GM23338 (cell line): Measurements from ENCODE around the gene HAPLN3. TPM values are rescaled to one million over a fixed set of nuclear protein-coding genes. Genes with fewer than 3 reads are reported as not detected.
"Not testable (repeated sequence)": the region's sequence is repeated elsewhere in the genome, so short reads cannot be mapped to it uniquely, and the experiment has no call there.

Source experiments
- ATAC-seq: fragments of 200-7000 bp; cut with Tn5 transposase; 3 replicates; pipeline ENCODE4 v1.9.1; 2020
- DNase-seq: peaks from one replicate; pipeline ENCODE4 v3.0.0-alpha.2; 2015; ENCODE audit warnings: low spot score
- H2AFZ ChIP-seq: fragments of 200-600 bp; sonication (generic); 2 replicates; pipeline ENCODE4 v1.8.0; 2016; ENCODE audit warnings: antibody characterized with exemption, mild to moderate bottlenecking, moderate library complexity
- H3F3A ChIP-seq: fragments of 200-600 bp; sonication (generic); replicated peaks from 2 replicates; pipeline ENCODE4 v1.8.0; 2017; ENCODE audit warnings: antibody characterized with exemption, mixed run types, low read depth
- H3K27ac ChIP-seq: fragments of 200-600 bp; sonication (generic); 2 replicates; pipeline ENCODE4 v1.6.1; 2016; ENCODE audit warnings: low read depth
- H3K27me3 ChIP-seq: fragments of 200-600 bp; sonication (generic); 2 replicates; pipeline ENCODE4 v1.8.0; 2016; ENCODE audit warnings: mild to moderate bottlenecking, mixed run types, moderate library complexity; ENCODE audit not compliant: insufficient read depth
- H3K36me3 ChIP-seq: fragments of 200-600 bp; sonication (generic); 2 replicates; pipeline ENCODE4 v1.8.0; 2016; ENCODE audit warnings: mild to moderate bottlenecking; ENCODE audit not compliant: insufficient read depth
- H3K4me1 ChIP-seq: fragments of 200-600 bp; sonication (generic); 2 replicates; pipeline ENCODE4 v1.8.0; 2016; ENCODE audit warnings: mild to moderate bottlenecking, moderate library complexity; ENCODE audit not compliant: insufficient read depth
- H3K4me2 ChIP-seq: fragments of 200-600 bp; sonication (generic); 2 replicates; pipeline ENCODE4 v1.7.1; 2017; ENCODE audit warnings: mixed run types
- H3K4me3 ChIP-seq: fragments of 200-600 bp; sonication (generic); 2 replicates; pipeline ENCODE4 v1.6.1; 2016; ENCODE audit warnings: mixed run types
- H3K79me2 ChIP-seq: fragments of 200-600 bp; sonication (generic); replicated peaks from 2 replicates; pipeline ENCODE4 v1.8.0; 2017; ENCODE audit warnings: mild to moderate bottlenecking; ENCODE audit not compliant: insufficient read depth
- H3K9me2 ChIP-seq: fragments of 200-600 bp; sonication (generic); 2 replicates; pipeline ENCODE4 v1.8.0; 2017; ENCODE audit not compliant: insufficient read depth
- H4K20me1 ChIP-seq: fragments of 200-600 bp; sonication (generic); replicated peaks from 2 replicates; pipeline ENCODE4 v1.8.0; 2017; ENCODE audit warnings: mild to moderate bottlenecking; ENCODE audit not compliant: insufficient read depth
- H3K27ac Mint-ChIP-seq: 2 replicates; pipeline ENCODE4 v1.8.0; 2020; ENCODE audit warnings: inconsistent platforms, mild to moderate bottlenecking, moderate library complexity, mixed read lengths
- H3K27me3 Mint-ChIP-seq: 3 replicates; pipeline ENCODE4 v1.8.0; 2022; ENCODE audit warnings: low read depth, mild to moderate bottlenecking, moderate library complexity, mixed read lengths, inconsistent platforms; ENCODE audit not compliant: insufficient read depth, poor library complexity
- H3K36me3 Mint-ChIP-seq: 3 replicates; pipeline ENCODE4 v1.8.0; 2021; ENCODE audit warnings: low read depth, mild to moderate bottlenecking, inconsistent platforms, moderate library complexity, mixed read lengths
- H3K4me1 Mint-ChIP-seq: 3 replicates; pipeline ENCODE4 v1.8.0; 2020; ENCODE audit warnings: mild to moderate bottlenecking, inconsistent platforms, mixed read lengths
- H3K4me3 Mint-ChIP-seq: 3 replicates; pipeline ENCODE4 v1.8.0; 2021; ENCODE audit warnings: moderate library complexity, mild to moderate bottlenecking, inconsistent platforms, mixed read lengths
- H3K9me3 Mint-ChIP-seq: 3 replicates; pipeline ENCODE4 v1.8.0; 2020; ENCODE audit warnings: moderate library complexity, mild to moderate bottlenecking, inconsistent platforms, mixed read lengths
- CTCF ChIP-seq, 2 experiments: fragments of 200-600 bp in 1 of 2; sonication (generic) in 1 of 2; conservative IDR thresholded peaks; 2 replicates each; pipeline versions ENCODE4 v1.5.1 to v1.6.1; 2016 to 2017; ENCODE audit warnings: antibody characterized with exemption in 2 of 2, low read depth in 2 of 2, mild to moderate bottlenecking in 2 of 2, moderate library complexity in 1 of 2
- JUNB ChIP-seq: IDR thresholded peaks from one replicate; pipeline ENCODE4 v1.6.1; 2016; ENCODE audit warnings: antibody characterized with exemption; ENCODE audit not compliant: unreplicated experiment
- STAT1 ChIP-seq: IDR thresholded peaks from one replicate; pipeline ENCODE4 v1.6.1; 2016; ENCODE audit warnings: antibody characterized with exemption; ENCODE audit not compliant: unreplicated experiment
- ZNF331 ChIP-seq: fragments of 250-450 bp; sonication (Bioruptor Pico); IDR thresholded peaks from 2 replicates; pipeline ENCODE4 v1.5.0; 2020; ENCODE audit warnings: low read depth, mild to moderate bottlenecking, moderate library complexity
- ZNF462 ChIP-seq: fragments of 250-450 bp; sonication (Bioruptor Pico); IDR thresholded peaks from 2 replicates; pipeline ENCODE4 v1.5.0; 2020; ENCODE audit warnings: mild to moderate bottlenecking, moderate library complexity
- polyA plus RNA-seq: library from polyadenylated mRNA; unstranded; fragments of >200 nt; fragmentation: Nextera tagmentation; extraction: Ambion mirVana; gene quantifications from 2 replicates; pipeline ENCODE4 v1.2.1, GENCODE V29; 2016
- total RNA-seq: library from RNA; depleted of rRNA; stranded (reverse); fragments of >200 nt; shearing (Covaris generic); gene quantifications from 2 replicates; pipeline ENCODE4 v1.2.3, GENCODE V29; 2014
- TF ChIP-seq, protein P1 (sequence below): IDR thresholded peaks from 2 replicates; pipeline ENCODE4 v1.6.1; 2016; ENCODE audit warnings: antibody characterized with exemption

Gene HAPLN3
- total and polyA plus RNA-seq, 2 experiments from 2014 or later = 22.7 to 62.6 TPM

DNA sequence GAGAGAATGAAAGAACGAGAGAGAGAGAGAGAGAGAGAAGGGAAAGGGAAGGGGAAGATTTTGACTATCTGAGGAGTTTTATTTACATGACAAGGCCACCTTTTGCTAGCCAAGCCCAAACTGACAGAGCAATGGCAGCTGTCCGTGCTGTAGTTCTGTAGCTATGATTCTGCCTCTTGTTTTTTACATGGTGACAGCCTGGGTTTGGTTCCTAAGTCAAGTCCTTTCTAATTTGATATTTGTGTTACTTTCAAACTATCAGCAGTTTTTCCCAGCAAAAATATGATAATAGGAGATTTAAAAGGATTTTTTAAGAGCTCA lies 44.1 kb upstream of the HAPLN3 start (continued):
- TF ChIP-seq ZNF462 (CRISPR knock-in tag) = no peak
- no peak for TF ChIP-seq STAT1
- no peak for TF ChIP-seq ZNF331 (CRISPR knock-in tag)
- TF ChIP-seq, protein P1, sequence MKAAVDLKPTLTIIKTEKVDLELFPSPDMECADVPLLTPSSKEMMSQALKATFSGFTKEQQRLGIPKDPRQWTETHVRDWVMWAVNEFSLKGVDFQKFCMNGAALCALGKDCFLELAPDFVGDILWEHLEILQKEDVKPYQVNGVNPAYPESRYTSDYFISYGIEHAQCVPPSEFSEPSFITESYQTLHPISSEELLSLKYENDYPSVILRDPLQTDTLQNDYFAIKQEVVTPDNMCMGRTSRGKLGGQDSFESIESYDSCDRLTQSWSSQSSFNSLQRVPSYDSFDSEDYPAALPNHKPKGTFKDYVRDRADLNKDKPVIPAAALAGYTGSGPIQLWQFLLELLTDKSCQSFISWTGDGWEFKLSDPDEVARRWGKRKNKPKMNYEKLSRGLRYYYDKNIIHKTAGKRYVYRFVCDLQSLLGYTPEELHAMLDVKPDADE = no peak
- TF ChIP-seq JUNB = no peak

DNA sequence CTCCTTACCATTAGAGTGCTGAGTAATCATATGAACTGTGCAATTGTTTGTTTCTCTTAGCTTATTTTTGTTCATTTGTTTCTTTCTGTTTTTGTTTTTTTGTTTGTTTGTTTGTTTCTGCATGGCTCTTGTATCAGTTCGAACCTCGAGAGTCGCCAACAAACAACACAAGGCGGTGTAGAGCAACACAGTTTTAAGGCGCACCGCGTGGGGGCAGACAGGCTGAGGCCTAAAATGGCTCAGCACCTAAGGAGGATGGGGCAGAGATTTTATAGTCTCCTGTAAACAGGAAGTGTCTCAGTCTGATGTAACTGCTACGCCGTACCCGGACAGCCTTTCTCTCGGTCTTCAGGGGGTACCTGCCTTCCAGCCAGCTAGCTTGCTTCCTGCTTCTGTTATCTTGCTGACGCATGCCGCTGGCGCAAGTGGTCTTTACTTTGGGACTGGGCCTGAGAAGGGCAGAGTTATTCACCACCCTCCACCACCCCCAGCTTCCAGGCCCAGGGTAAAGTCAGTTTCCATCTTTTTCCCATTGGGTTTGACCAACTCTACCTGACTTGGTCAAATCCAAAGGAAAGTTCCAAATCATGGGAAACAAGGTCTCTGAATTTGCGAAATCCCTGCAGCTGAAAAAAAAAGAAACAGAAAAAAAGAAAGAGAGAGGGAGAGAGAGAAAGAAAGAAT lies 43.6 kb upstream of the HAPLN3 start:
- H3K4me3 Mint-ChIP-seq = no peak overlapping the region; the same call in 2 of the 3 replicates
- H3K27ac Mint-ChIP-seq = peak overlapping the region; percentile 72
- TF ChIP-seq ZNF331 (CRISPR knock-in tag) = no peak
- TF ChIP-seq CTCF (conservative IDR thresholded peaks at IDR 0.05; ENCODE audit: low read depth in 2 of 2) = peak; percentile 29 to 62; a peak in 3 of 4 replicates

GRCh38 chr15:88934449-88934848 lies 39.1 kb upstream of the HAPLN3 start:
- not testable (repeated sequence) for H4K20me1 ChIP-seq, H3K4me3 ChIP-seq, H3K4me3 Mint-ChIP-seq, H3K27me3 Mint-ChIP-seq, H3K36me3 ChIP-seq, ATAC-seq, H3K79me2 ChIP-seq, H3F3A ChIP-seq, H3K27me3 ChIP-seq, H2AFZ ChIP-seq, H3K27ac Mint-ChIP-seq, H3K27ac ChIP-seq, H3K4me2 ChIP-seq
- Histone ChIP-seq H3K9me2 (peaks cover 22% of the 10 kb centered on the region; the same call in 1 of the 2 replicates), H3K4me1 (peaks cover 20% of the 10 kb centered on the region)
- Mint-ChIP-seq H3K36me3 (peaks cover 53% of the 10 kb centered on the region), H3K9me3 (peaks cover 56% of the 10 kb centered on the region), H3K4me1 (peaks cover 17% of the 10 kb centered on the region)
- peak; percentile 51 for DNase-seq

More for the DNA sequence above, 43.6 kb upstream of the HAPLN3 start:
- Mint-ChIP-seq H3K9me3 (peaks cover 44% of the 10 kb centered on the region), H3K27me3 (peaks cover 3% of the 10 kb centered on the region), H3K4me1 (peaks cover 26% of the 10 kb centered on the region), H3K36me3 (peaks cover 38% of the 10 kb centered on the region)
- peaks cover 31% of the 10 kb centered on the region for H3K4me1 ChIP-seq
- peak overlapping the region; percentile 41 for H3K4me2 ChIP-seq
- ATAC-seq (peak; percentile 68), DNase-seq (peak; percentile 74)
- peaks cover 12% of the 10 kb centered on the region; the same call in 1 of the 2 replicates for H3K9me2 ChIP-seq
- H3F3A ChIP-seq = 0 out of 2 replicates have a peak, but pooled peaks cover 3% of the 10 kb centered on the region
- peak overlapping the region; percentile 94 for H3K27ac ChIP-seq
- no peaks in the 10 kb centered on the region for H4K20me1 ChIP-seq
- H3K79me2 ChIP-seq = no peaks in the 10 kb centered on the region
- H2AFZ ChIP-seq = peak overlapping the region; percentile 1; the same call in 1 of the 2 replicates
- H3K27me3 ChIP-seq = no peaks in the 10 kb centered on the region
- no peak overlapping the region for H3K4me3 ChIP-seq
- H3K36me3 ChIP-seq = peaks cover 2% of the 10 kb centered on the region; the same call in 1 of the 2 replicates
